Measurements from ENCODE around the gene PTPRG. TPM values are rescaled to one million over a fixed set of nuclear protein-coding genes. Genes with fewer than 3 reads are reported as not detected.

PTPRG gene
- total and polyA plus RNA-seq, 11 donors, result 8.0 to 48.5 (median 35.4) TPM

DNA sequence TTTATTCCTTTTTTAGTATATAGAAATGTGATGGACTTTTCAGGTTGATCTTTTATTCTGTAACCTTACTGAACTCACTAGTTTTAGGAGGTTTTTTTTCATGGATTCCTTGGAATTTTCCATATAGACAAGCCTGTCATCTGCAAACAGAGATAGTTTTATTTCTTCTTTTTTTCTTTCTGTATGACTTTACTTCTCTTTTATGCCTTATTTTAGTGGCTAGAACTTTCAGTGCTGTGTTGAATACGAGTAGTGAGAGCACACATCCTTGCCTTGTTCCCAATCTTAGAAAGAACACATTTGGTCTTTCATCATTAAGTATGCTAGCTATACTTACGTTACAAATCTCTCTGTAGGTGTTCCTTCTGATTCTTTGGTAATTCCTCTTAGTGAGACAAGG is 336.5 kb downstream of the PTPRG start:
- TF ChIP-seq, protein P1, sequence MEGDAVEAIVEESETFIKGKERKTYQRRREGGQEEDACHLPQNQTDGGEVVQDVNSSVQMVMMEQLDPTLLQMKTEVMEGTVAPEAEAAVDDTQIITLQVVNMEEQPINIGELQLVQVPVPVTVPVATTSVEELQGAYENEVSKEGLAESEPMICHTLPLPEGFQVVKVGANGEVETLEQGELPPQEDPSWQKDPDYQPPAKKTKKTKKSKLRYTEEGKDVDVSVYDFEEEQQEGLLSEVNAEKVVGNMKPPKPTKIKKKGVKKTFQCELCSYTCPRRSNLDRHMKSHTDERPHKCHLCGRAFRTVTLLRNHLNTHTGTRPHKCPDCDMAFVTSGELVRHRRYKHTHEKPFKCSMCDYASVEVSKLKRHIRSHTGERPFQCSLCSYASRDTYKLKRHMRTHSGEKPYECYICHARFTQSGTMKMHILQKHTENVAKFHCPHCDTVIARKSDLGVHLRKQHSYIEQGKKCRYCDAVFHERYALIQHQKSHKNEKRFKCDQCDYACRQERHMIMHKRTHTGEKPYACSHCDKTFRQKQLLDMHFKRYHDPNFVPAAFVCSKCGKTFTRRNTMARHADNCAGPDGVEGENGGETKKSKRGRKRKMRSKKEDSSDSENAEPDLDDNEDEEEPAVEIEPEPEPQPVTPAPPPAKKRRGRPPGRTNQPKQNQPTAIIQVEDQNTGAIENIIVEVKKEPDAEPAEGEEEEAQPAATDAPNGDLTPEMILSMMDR (IDR thresholded peaks at IDR 0.05), result no peak
- TF ChIP-seq POLR2A (IDR thresholded peaks at IDR 0.05), result no peak
- ATAC-seq (no peak), DNase-seq (no peak)
- H3K4me3 ChIP-seq, result no peak overlapping the region
- H3K4me1 ChIP-seq, result peaks cover 3 to 56% (median 24%) of the 10 kb centered on the region in 12 donors
- 92 to 93% (median 93%) methylated on average over 2 of the region's 2 CpGs for WGBS, 4 donors
- intact Hi-C loops (cut with DNase I), result no loop called here
- no peak overlapping the region for H3K27ac ChIP-seq
- no peaks in the 10 kb centered on the region for H3K36me3 ChIP-seq
- H3K27me3 ChIP-seq, result no peaks in the 10 kb centered on the region
- no peaks in the 10 kb centered on the region for H3K9me3 ChIP-seq

GRCh38 chr3:61899700-61900462 is 338.5 kb downstream of the PTPRG start:
- DNase-seq (no peak), ATAC-seq (no peak)
- Histone ChIP-seq H3K4me3 (no peak overlapping the region), H3K36me3 (no peaks in the 10 kb centered on the region), H3K27me3 (no peaks in the 10 kb centered on the region), H3K27ac (no peak overlapping the region), H3K4me1 (peaks cover 7 to 65% (median 33%) of the 10 kb centered on the region in 12 donors), H3K9me3 (no peaks in the 10 kb centered on the region)
- WGBS, 4 donors, result 88 to 91% (median 89%) methylated on average over 9 of the region's 9 CpGs
- TF ChIP-seq, protein P1 (IDR thresholded peaks at IDR 0.05), result no peak
- TF ChIP-seq POLR2A (IDR thresholded peaks at IDR 0.05), result no peak
- intact Hi-C loops (cut with DNase I), result loop anchor here in 1 of 10 donors (5.0 kb wide), 1 partner anchor 88 kb away; no protein-coding TSS in a partner anchor

GRCh38 chr3:61901496-61901895 is 340.1 kb downstream of the PTPRG start:
- WGBS, 4 donors, result 92 to 98% (median 95%) methylated on average over 2 of the region's 2 CpGs
- no peaks in the 10 kb centered on the region for H3K27me3 ChIP-seq
- H3K27ac ChIP-seq, result no peak overlapping the region
- ATAC-seq (no peak), DNase-seq (no peak)
- H3K4me1 ChIP-seq, result peaks cover 0 to 67% (median 29%) of the 10 kb centered on the region in 12 donors
- H3K9me3 ChIP-seq, result no peaks in the 10 kb centered on the region
- no peak for TF ChIP-seq POLR2A (IDR thresholded peaks at IDR 0.05)
- TF ChIP-seq, protein P1 (IDR thresholded peaks at IDR 0.05), result no peak
- no peak overlapping the region for H3K4me3 ChIP-seq
- intact Hi-C loops (cut with DNase I), result loop anchor here in 1 of 10 donors (5.0 kb wide), 1 partner anchor 89 kb away; no protein-coding TSS in a partner anchor
- H3K36me3 ChIP-seq, result no peaks in the 10 kb centered on the region

DNA sequence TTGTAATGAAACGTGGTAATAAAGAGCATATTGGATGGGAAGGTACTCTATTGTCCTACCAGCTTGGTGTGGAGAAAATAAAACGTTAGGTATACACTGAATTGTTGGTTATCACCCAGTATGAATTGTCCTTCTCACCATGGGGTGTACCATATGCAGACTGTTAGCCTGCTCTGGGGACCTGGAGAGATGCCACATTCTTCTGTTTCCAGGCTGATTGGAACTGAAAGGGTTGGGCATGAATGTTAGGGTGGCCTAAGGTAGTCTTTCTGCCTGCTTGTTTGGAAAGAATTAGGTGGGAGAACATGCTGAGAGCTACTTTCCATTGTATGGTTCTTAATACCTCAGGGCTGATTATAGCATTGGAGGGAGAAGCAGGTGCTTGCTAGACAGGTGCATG is 340.6 kb downstream of the PTPRG start:
- no peak for TF ChIP-seq POLR2A (IDR thresholded peaks at IDR 0.05)
- TF ChIP-seq, protein P1 (IDR thresholded peaks at IDR 0.05), result no peak
- intact Hi-C loops (cut with DNase I), result loop anchor here in 1 of 10 donors (5.0 kb wide), 1 partner anchor 90 kb away; no protein-coding TSS in a partner anchor
- no peak for ATAC-seq

More for the DNA sequence above, 340.6 kb downstream of the PTPRG start:
- Histone ChIP-seq H3K27me3 (no peaks in the 10 kb centered on the region), H3K4me1 (peaks cover 0 to 69% (median 29%) of the 10 kb centered on the region in 12 donors), H3K4me3 (no peak overlapping the region), H3K27ac (no peak overlapping the region), H3K36me3 (no peaks in the 10 kb centered on the region), H3K9me3 (no peaks in the 10 kb centered on the region)
- DNase-seq, result no peak
- 65 to 80% (median 72%) methylated on average over 2 of the region's 2 CpGs for WGBS, 4 donors
